ENCODE data around the gene CRYM. TPM values are rescaled to one million over a fixed set of nuclear protein-coding genes. Genes with fewer than 3 reads are reported as not detected.

CRYM gene
- total RNA-seq, 8 experiments from 2014 or later = 0.55 to 66.7 (median 1.7) TPM; not detected in 1

DNA sequence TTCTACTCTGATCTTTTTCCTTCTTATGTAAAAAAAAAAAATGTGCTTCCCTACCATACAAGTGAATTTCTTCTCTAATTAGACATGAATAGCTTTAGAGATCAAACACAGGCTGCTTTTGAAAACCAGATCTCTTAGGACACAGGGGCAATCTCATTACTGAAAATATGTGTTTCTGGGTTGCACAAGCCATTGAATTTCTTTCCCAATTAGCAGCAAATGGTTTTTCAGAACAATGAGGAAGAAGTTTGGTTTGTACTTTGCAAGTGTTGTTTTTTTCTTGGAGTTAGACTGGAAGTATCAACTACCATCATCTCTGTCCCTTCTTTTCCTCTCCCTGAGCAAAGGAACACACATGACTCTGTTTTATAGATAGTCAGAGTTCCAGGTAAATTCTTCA, 50.2 kb downstream of the CRYM start:
- in situ Hi-C loops (cut with MboI; ENCODE audit: low pct_unique_long_range_greater_than_20kb in 2 of 9, low sequenced_read_pairs in 9 of 9, unreplicated experiment in 9 of 9) = no loop called here
- Histone ChIP-seq H3K4me1 (replicated peaks in 1 of 2) (no peaks in the 10 kb centered on the region), H3K27ac (no peak overlapping the region)

DNA sequence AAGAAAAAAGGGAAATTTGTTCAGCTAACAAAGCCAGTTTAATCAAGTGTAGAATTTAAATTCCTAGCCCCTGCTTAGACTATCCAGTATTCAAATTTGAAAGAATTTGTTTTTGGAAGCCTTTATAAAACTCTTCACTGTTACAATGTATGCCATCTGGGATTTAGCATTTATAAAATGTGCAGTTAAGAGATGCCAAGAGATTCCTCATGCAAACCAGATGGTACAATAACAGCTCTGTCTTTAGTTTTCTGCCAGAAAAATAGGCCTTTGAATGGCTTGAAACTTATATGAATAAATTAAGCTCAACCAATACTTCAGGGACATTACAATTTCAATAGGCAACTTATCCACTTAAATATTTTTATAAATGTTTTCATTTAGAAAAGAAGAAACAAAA, 51.3 kb downstream of the CRYM start:
- in situ Hi-C loops (cut with MboI; ENCODE audit: low pct_unique_long_range_greater_than_20kb in 2 of 9, low sequenced_read_pairs in 9 of 9, unreplicated experiment in 9 of 9) = no loop called here
- peak in 1 of 8 experiments; percentile 36 for ATAC-seq (replicated peaks in 6 of 8)
- Histone ChIP-seq H3K4me3 (no peak overlapping the region), H3K27ac (no peak overlapping the region), H3K4me1 (replicated peaks in 1 of 2) (no peaks in the 10 kb centered on the region)

More for the DNA sequence above, 50.2 kb downstream of the CRYM start:
- no peak for ATAC-seq (replicated peaks in 6 of 8)
- H3K4me3 ChIP-seq = no peak overlapping the region

- H3K4me3 ChIP-seq = no peak overlapping the region
- no peaks in the 10 kb centered on the region for H3K4me1 ChIP-seq (replicated peaks in 1 of 2)
- WGBS, 10 experiments = 0 to 83% (median 69%) methylated on average over 1 to 2 of the region's 2 CpGs; no CpG with 5 or more reads in 4 of the 10 experiments
- in situ Hi-C loops (cut with MboI; ENCODE audit: low pct_unique_long_range_greater_than_20kb in 2 of 9, low sequenced_read_pairs in 9 of 9, unreplicated experiment in 9 of 9) = no loop called here
- ATAC-seq (replicated peaks in 6 of 8) = no peak
- H3K27ac ChIP-seq = no peak overlapping the region
These were observed 53.3 kb downstream of the CRYM start for GRCh38 chr16:21224800-21225199.

- H3K4me1 ChIP-seq (replicated peaks in 1 of 2) = no peaks in the 10 kb centered on the region
- H3K27ac ChIP-seq = no peak overlapping the region
- in situ Hi-C loops (cut with MboI; ENCODE audit: low pct_unique_long_range_greater_than_20kb in 2 of 9, low sequenced_read_pairs in 9 of 9, unreplicated experiment in 9 of 9) = no loop called here
- H3K4me3 ChIP-seq = no peak overlapping the region
- 22 to 100% (median 71%) methylated on average over 1 to 9 of the region's 9 CpGs; no CpG with 5 or more reads in 1 of the 10 experiments for WGBS, 10 experiments
- ATAC-seq (replicated peaks in 6 of 8) = no peak
These were observed 54.3 kb downstream of the CRYM start for GRCh38 chr16:21223787-21224186.

- 42 to 100% (median 79%) methylated on average over 2 to 4 of the region's 4 CpGs; no CpG with 5 or more reads in 3 of the 10 experiments for WGBS, 10 experiments
- no peak for ATAC-seq (replicated peaks in 6 of 8)
- H3K4me3 ChIP-seq = no peak overlapping the region
- no peaks in the 10 kb centered on the region for H3K4me1 ChIP-seq (replicated peaks in 1 of 2)
- H3K27ac ChIP-seq = no peak overlapping the region
- in situ Hi-C loops (cut with MboI; ENCODE audit: low pct_unique_long_range_greater_than_20kb in 2 of 9, low sequenced_read_pairs in 9 of 9, unreplicated experiment in 9 of 9) = no loop called here
These were observed 55.4 kb downstream of the CRYM start for GRCh38 chr16:21222495-21223337.

- Histone ChIP-seq H3K4me3 (no peak overlapping the region), H3K27ac (no peak overlapping the region), H3K4me1 (replicated peaks in 1 of 2) (no peaks in the 10 kb centered on the region)
- WGBS, 10 experiments = 54 to 100% (median 82%) methylated on average over 1 to 2 of the region's 2 CpGs; no CpG with 5 or more reads in 2 of the 10 experiments
- no peak for ATAC-seq (replicated peaks in 6 of 8)
- in situ Hi-C loops (cut with MboI; ENCODE audit: low pct_unique_long_range_greater_than_20kb in 2 of 9, low sequenced_read_pairs in 9 of 9, unreplicated experiment in 9 of 9) = no loop called here
These were observed 58.5 kb downstream of the CRYM start for GRCh38 chr16:21219551-21219950.

DNA sequence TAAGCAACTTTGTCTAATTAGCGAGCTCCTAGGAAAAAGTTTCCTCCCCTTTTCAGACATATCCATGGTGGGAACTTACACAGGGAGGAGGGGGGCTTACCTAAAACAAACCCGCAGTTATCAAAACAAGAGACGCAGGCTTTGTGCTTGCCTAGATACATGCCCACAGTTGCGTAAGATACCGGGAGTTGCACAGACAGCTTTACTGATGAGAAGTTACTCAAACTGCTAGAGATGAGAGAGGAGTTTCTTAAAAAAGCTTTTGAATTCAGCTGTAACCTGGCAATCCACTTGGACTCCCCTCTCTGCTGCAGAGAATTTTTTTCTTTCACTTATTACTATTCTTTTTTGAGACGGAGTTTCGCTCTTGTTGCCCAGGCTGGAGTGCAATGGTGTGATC, 59.9 kb downstream of the CRYM start:
- Histone ChIP-seq H3K4me1 (replicated peaks in 1 of 2) (no peaks in the 10 kb centered on the region), H3K4me3 (no peak overlapping the region), H3K27ac (no peak overlapping the region)
- 42 to 90% (median 75%) methylated on average over 1 to 7 of the region's 7 CpGs; no CpG with 5 or more reads in 2 of the 10 experiments for WGBS, 10 experiments
- ATAC-seq (replicated peaks in 6 of 8) = no peak
- in situ Hi-C loops (cut with MboI; ENCODE audit: low pct_unique_long_range_greater_than_20kb in 2 of 9, low sequenced_read_pairs in 9 of 9, unreplicated experiment in 9 of 9) = no loop called here

GRCh38 chr16:21217121-21217520, 61.0 kb downstream of the CRYM start:
- no peak for ATAC-seq (replicated peaks in 6 of 8)
- in situ Hi-C loops (cut with MboI; ENCODE audit: low pct_unique_long_range_greater_than_20kb in 2 of 9, low sequenced_read_pairs in 9 of 9, unreplicated experiment in 9 of 9) = no loop called here
- Histone ChIP-seq H3K4me3 (no peak overlapping the region), H3K4me1 (replicated peaks in 1 of 2) (no peaks in the 10 kb centered on the region), H3K27ac (no peak overlapping the region)
- WGBS, 10 experiments = 40 to 100% (median 79%) methylated on average over 1 to 2 of the region's 2 CpGs; no CpG with 5 or more reads in 2 of the 10 experiments

DNA sequence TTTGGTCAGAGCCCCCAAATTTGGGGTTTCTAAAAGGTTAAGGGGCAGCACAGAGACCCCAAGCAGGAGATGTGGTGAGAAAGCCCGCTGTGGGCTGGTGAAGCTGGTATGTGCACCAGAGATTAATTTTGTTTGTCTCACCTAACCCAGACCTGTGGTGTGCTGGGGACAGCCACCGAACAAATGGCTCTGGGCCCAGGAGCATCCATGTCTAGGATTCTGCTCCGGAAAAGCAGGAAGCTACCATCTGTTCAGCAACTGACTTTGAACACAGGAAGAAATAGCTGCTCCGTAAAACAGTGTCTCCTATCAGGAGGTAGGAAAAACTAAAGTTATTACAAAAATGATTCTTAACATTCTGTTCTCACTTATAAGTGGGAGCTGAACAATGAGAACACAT, 64.0 kb downstream of the CRYM start:
- Histone ChIP-seq H3K27ac (no peak overlapping the region), H3K4me1 (replicated peaks in 1 of 2) (no peaks in the 10 kb centered on the region), H3K4me3 (no peak overlapping the region)
- WGBS, 10 experiments = 17 to 100% (median 72%) methylated on average over 1 to 3 of the region's 4 CpGs; no CpG with 5 or more reads in 4 of the 10 experiments
- in situ Hi-C loops (cut with MboI; ENCODE audit: low pct_unique_long_range_greater_than_20kb in 2 of 9, low sequenced_read_pairs in 9 of 9, unreplicated experiment in 9 of 9) = no loop called here
- ATAC-seq (replicated peaks in 6 of 8) = no peak

DNA sequence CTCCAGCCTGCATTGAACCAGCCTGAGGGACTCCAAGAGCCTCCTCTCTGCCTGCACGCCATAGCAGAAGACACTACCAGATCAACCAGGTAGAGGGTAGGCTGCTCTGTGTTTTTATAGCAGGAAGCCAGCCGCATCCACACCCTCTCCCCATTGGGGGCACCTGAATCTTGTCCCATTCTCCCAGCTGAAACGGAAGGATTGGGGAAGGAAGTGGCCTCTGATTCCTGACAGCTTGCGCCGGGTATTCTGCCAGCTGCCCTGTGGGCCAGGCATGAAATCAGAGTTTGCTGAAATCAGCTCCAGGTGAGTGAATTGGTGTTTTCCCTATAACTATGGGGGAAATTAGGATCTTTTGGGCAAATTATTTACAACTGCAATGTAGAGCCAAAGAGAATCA, 66.6 kb downstream of the CRYM start, which contains the start of gene ZP2:
Gene ZP2 (minus strand): TSS at position 89 of the 400 bp plus-strand sequence. CDS start 27 bp downstream, at position 62.
- in situ Hi-C loops (cut with MboI; ENCODE audit: low pct_unique_long_range_greater_than_20kb in 2 of 9, low sequenced_read_pairs in 9 of 9, unreplicated experiment in 9 of 9) = no loop called here
- 44 to 100% (median 81%) methylated on average over 2 to 4 of the region's 5 CpGs; no CpG with 5 or more reads in 5 of the 10 experiments for WGBS, 10 experiments
- ATAC-seq (replicated peaks in 6 of 8) = no peak
- H3K4me1 ChIP-seq (replicated peaks in 1 of 2) = no peaks in the 10 kb centered on the region
- no peak within 1 kb of the TSS for H3K4me3 ChIP-seq
- no peak within 1 kb of the TSS for H3K27ac ChIP-seq

Other genes starting within 250 kb of the CRYM start
- gene DNAH3, start 127.4 kb downstream of the CRYM start, total RNA-seq = under 1 TPM in 6 of 8 experiments, not detected in 2; 0.14 to 0.71 (median 0.24) TPM
- 10 to 100 TPM in 6 of 8 experiments, 1 to 10 TPM in 2; 4.4 to 27.3 (median 19.5) TPM for gene LDAF1, start 119.6 kb downstream of the CRYM start, total RNA-seq
- not detected for gene ZP2, start 66.7 kb downstream of the CRYM start, total RNA-seq
- gene ANKS4B, start 44.6 kb downstream of the CRYM start, total RNA-seq = under 1 TPM in 7 of 8 experiments, not detected in 1; 0.05 to 0.43 (median 0.10) TPM

All from motor neuron (in vitro differentiated cells).